A549 treated with Mapracorat at 1 μM for 4 hours (cell line): ENCODE data around the gene OR8J3. TPM values are rescaled to one million over a fixed set of nuclear protein-coding genes. Genes with fewer than 3 reads are reported as not detected.

Experiments
- total RNA-seq: library from RNA; stranded (reverse); fragments of 200-300 nt; extraction: Qiagen RNA extraction; gene quantifications from 5 replicates; pipeline ENCODE4 v1.2.3, GENCODE V29; 2022

Gene OR8J3
- total RNA-seq: not detected in 5 replicates

GRCh38 chr11:56140151-56140661 lies at the start of gene OR8J3:
Gene OR8J3, minus strand, starts transcription at chr11:56140201. Its CDS starts 2,483 bp downstream, at chr11:56137718.

GRCh38 chr11:56176318-56176717 lies 36.3 kb upstream of the OR8J3 start, which contains the start of gene OR5J2:
Gene OR5J2, plus strand, starts transcription at chr11:56176618. Its CDS starts 0 bp downstream, at chr11:56176618.

GRCh38 chr11:56160217-56160616 lies 20.2 kb upstream of the OR8J3 start, which contains the start of gene OR8K5:
Gene OR8K5, minus strand, starts transcription at chr11:56160317. Its CDS starts 0 bp downstream, at chr11:56160317.

GRCh38 chr11:56122073-56122472 lies 17.9 kb downstream of the OR8J3 start, which contains the start of gene OR8H3:
Gene OR8H3, plus strand, starts transcription at chr11:56122373. Its CDS starts 0 bp downstream, at chr11:56122373.

GRCh38 chr11:56103210-56103737 lies 36.7 kb downstream of the OR8J3 start, which contains the start of gene OR8H2:
Gene OR8H2, plus strand, starts transcription at chr11:56103687. Its CDS starts 1,356 bp downstream, at chr11:56105043.

GRCh38 chr11:56093008-56093407 lies 47.0 kb downstream of the OR8J3 start, which contains the start of gene OR8I2:
Gene OR8I2, plus strand, starts transcription at chr11:56093308. Its CDS starts 0 bp downstream, at chr11:56093308.

Other genes starting within 250 kb of the OR8J3 start
- gene OR5W2, start 225.6 kb downstream of the OR8J3 start, total RNA-seq: not detected in 5 replicates
- gene OR5I1, start 203.8 kb downstream of the OR8J3 start, total RNA-seq: not detected in 5 replicates
- not detected in 5 replicates for gene OR10AG1, start 170.3 kb downstream of the OR8J3 start, total RNA-seq
- gene OR5F1, start 145.6 kb downstream of the OR8J3 start, total RNA-seq: not detected in 5 replicates
- gene OR5AS1, start 112.5 kb downstream of the OR8J3 start, total RNA-seq: not detected in 5 replicates
- not detected in 5 replicates for gene OR8I2, start 46.9 kb downstream of the OR8J3 start, total RNA-seq
- not detected in 5 replicates for gene OR8H2, start 36.5 kb downstream of the OR8J3 start, total RNA-seq
- not detected in 5 replicates for gene OR8H3, start 17.8 kb downstream of the OR8J3 start, total RNA-seq
- not detected in 5 replicates for gene OR8K5, start 20.1 kb upstream of the OR8J3 start, total RNA-seq
- gene OR5J2, start 36.4 kb upstream of the OR8J3 start, total RNA-seq: not detected in 5 replicates
- not detected in 5 replicates for gene OR5T2, start 94.1 kb upstream of the OR8J3 start, total RNA-seq
- gene OR5T3, start 112.1 kb upstream of the OR8J3 start, total RNA-seq: not detected in 5 replicates
- gene OR5T1, start 134.0 kb upstream of the OR8J3 start, total RNA-seq: not detected in 5 replicates
- gene OR8H1, start 152.1 kb upstream of the OR8J3 start, total RNA-seq: not detected in 5 replicates
- gene OR8K3, start 174.9 kb upstream of the OR8J3 start, total RNA-seq: not detected in 5 replicates
- not detected in 5 replicates for gene OR8K1, start 205.8 kb upstream of the OR8J3 start, total RNA-seq
- not detected in 5 replicates for gene OR8J1, start 214.1 kb upstream of the OR8J3 start, total RNA-seq
- not detected in 5 replicates for gene OR8U1, start 235.4 kb upstream of the OR8J3 start, total RNA-seq